Hindlimb muscle (tissue), 1 donor: Measurements from ENCODE around the gene HADHB. TPM values are rescaled to one million over a fixed set of nuclear protein-coding genes. Genes with fewer than 3 reads are reported as not detected.
"Not testable (repeated sequence)": the region's sequence is repeated elsewhere in the genome, so short reads cannot be mapped to it uniquely, and the experiment has no call there.

Experiments used
- DNase-seq: peaks from one replicate; pipeline ENCODE4 v3.0.0-alpha.2; 2013
- polyA plus RNA-seq: library from polyadenylated mRNA; unstranded; fragments of 120-200 nt; gene quantifications from one replicate; pipeline ENCODE4 v1.2.1, GENCODE V29; 2013; ENCODE audit not compliant: insufficient read length

The HADHB gene
- polyA plus RNA-seq, 1 donor = 99.1 TPM

DNA sequence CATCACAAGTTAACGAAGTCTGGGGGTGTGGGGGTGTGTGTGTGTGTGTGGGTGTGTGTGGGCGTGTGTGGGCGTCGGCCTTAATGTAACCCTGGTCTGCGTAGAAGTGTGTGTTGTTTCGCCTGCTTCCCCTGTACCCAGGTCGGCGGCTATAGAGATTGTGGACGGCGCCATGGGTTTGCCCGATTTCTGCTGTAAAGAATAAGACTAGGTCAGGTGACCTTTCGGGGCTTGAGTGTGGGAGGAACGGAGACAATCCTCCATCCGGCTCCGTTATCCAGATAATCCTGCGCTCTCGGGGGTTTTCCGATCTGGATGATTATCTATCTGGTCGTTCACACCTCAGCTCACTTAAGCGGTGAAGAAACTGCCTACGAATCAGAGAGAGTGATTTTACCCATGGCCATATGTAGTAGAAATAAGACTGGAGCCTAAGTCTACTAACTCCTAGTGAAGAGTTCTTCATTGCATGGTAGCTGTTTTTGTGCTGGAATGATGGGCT lies 543 bp downstream of the HADHB start:
- no peak for DNase-seq

GRCh38 chr2:26245810-26246209 lies 1.1 kb downstream of the HADHB start:
- no peak for DNase-seq

DNA sequence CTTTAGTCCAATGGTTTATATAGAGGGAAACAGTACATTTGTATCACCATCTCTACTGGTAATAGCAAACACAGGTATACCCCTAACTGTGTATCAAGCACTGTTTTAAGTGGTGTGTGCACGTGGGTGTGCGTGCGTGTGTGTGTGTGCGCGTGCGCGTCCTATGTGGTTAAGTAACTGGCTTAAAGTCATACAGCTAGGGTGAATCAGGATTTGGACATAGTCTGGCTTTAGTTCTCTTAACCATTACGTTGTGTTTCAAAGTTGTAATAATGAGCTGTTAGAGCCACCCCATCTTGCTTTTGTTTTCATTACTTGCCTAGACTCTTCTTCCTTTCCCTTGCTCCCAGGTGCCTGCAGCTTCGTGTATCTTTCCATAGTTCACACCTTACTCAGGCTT lies 2.1 kb downstream of the HADHB start:
- no peak for DNase-seq

GRCh38 chr2:26249625-26250024 lies 4.9 kb downstream of the HADHB start:
- DNase-seq = no peak

DNA sequence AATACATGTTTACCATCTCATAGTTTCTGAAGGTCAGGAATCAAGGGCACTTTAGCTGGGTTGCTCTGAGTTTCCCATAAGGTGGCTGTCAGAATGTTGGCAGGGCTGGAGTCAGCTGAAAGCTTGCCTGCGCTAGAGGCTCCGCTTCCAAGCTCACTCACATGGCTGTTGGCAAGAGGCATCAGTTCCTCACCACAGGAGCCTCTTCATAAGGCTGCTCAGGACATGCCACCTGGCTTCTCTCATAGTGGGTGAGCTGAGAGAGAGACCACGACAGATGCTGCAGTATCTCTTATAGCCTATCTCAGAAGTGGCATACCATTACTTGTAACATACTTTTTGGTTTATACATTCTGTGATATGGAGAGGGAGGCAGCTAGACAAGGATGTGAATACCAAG lies 7.2 kb downstream of the HADHB start:
- DNase-seq = peak; percentile 7

- no peak for DNase-seq
Observed at GRCh38 chr2:26255759-26256384, 11.1 kb downstream of the HADHB start.

GRCh38 chr2:26258836-26259235 lies 14.1 kb downstream of the HADHB start:
- not testable (repeated sequence) for DNase-seq

DNA sequence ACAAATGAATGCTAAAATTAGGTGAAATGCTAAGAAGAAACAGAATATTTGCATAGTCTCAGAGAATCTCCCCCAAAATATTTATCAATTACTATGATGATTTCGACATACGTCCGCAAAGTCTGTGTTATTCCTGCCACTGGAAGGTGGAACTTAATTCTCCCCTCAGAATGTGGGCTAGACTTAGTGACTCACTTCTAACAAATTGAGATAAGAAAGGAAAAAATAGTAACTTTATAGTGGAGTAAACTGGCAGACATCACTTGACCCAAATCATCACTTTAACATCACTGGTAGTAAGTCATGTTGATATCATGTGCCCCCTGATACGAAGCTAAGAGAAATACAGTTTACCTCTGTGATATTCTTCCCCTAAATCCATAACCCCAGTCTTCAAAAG lies 23.5 kb downstream of the HADHB start:
- DNase-seq = no peak

DNA sequence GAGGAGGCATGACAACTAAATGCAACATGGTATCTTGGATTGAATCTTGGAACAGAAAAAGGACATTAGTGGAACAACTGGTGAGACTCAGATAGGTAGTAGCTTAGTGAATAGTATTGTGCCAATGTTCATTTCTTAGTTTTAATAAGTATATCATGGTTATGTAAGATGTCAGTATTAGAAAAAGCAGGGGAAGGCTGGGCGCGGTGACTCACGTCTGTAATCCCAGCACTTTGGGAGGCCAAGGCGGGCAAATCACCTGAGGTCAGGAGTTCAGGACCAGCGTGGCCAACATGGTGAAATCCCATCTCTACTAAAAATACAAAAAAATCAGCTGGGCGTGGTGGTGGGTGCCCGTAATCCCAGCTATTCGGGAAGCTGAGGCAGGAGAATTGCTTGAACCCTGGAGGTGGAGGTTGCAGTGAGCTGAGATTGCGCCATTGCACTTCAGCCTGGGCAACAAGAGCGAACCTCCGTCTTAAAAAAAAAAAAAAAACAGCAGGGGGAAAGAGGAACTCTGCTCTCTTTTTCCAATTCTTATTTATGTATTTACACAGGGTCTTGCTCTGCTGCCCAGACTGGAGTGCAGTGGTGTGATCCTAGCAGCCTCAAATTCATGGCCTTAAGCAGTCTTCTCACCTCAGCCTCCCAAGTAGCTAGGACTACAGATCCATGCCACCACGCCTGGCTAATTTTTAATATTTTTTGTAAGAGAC lies 24.1 kb downstream of the HADHB start:
- DNase-seq = not testable (repeated sequence)

- no peak for DNase-seq
Observed at GRCh38 chr2:26269571-26270158, 24.9 kb downstream of the HADHB start.

GRCh38 chr2:26270373-26270772 lies 25.6 kb downstream of the HADHB start:
- no peak for DNase-seq

DNA sequence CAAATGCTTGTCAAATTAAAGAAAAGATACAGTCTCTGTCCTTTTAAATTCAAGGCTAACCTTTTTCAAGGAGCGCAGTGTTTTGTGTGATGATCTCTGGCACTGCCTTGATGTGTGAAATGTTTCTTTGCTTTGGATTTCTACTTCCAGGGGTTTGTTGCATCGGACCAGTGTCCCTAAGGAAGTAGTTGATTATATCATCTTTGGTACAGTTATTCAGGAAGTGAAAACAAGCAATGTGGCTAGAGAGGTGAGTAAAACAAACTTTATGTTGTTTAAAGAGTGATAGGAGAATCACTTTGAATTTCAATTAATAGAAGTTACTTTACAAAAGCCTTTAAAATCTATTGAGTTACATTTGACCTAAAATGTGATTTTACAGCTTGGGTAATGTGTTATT lies 28.8 kb downstream of the HADHB start:
- no peak for DNase-seq

DNA sequence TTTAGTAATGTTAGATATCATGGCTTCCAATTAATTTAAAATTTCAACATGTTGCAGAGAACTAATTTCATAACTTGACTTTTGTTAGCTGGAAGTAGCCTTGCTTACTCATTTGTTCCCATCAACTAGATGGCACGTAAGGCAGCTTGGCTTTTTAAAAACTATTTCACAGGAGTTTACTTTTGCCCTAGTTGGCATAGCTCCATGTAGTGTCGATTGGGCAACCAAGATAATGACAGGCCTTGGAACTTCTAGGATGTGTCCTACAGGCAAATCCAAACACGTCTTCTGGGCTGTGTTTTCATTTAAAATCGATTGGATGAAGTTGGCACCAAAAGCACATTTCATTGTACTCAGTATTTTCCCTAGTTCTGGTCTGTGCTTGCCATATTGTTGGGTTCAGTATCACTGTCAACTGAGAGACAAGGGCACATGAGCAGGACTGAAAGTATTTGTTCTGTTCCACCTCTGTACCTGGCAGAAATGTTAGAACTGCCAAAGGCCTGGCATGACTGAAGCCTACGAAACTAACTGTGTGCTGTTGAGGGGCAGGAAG lies 29.4 kb downstream of the HADHB start:
- DNase-seq = no peak

- no peak for DNase-seq
Observed at GRCh38 chr2:26276484-26277227, 31.9 kb downstream of the HADHB start.

DNA sequence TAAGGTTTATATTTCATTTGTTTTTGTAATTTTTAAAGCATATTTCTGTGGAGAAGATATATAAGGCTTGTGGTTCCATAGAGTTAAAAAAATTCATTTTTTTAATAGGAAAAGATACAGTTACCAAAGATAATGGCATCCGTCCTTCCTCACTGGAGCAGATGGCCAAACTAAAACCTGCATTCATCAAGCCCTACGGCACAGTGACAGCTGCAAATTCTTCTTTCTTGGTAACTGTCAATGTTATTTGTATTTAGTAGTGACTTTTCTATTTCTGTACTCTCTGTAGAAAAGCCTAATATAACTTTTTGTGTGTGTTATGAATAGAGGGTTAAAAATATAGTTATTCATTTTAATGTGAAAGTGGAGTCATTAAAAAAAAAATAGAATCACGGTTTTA lies 35.1 kb downstream of the HADHB start:
- DNase-seq = no peak

DNA sequence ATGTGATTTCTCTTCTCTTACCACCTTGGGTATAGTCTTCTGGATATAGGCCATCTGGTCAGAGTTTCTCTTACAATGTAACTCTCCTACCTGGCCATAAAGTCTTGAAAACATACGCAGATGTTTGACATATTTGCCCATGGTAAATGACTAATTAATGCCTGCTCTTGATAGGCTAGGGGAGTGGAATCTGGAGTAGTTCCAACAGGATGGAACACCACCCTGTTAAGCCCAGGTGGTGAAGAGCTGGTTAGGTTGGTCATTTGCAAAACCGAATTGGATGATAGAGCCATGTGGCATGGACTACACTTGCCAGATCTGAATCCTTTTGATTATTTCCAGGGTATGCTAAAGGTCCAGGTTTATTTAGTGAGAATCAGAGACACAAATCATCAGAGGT lies 36.5 kb downstream of the HADHB start:
- no peak for DNase-seq

GRCh38 chr2:26283606-26284005 lies 38.9 kb downstream of the HADHB start:
- DNase-seq = no peak

GRCh38 chr2:26284132-26284531 lies 39.4 kb downstream of the HADHB start:
- DNase-seq = no peak

DNA sequence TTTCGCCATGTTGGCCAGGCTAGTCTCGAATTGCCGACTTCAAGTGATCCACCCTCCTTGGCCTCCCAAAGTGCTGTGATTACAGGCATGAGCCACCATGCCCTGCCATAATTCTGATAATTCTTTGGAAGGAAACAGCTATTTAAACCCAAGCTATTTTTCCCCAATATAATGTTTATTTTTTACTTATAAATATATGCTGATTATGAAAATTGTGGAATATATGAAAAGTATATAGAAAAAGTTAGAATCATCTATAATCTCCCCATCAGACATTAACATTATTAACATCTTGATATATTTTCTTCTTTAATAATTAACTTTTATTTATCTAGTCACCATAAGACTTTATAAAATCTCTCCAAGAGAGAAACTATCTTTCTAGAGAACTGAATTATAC lies 41.2 kb downstream of the HADHB start:
- no peak for DNase-seq

- DNase-seq = no peak
Observed at GRCh38 chr2:26290001-26290400, 45.3 kb downstream of the HADHB start.

- DNase-seq = no peak
Observed at GRCh38 chr2:26292646-26293045, 47.9 kb downstream of the HADHB start.

DNA sequence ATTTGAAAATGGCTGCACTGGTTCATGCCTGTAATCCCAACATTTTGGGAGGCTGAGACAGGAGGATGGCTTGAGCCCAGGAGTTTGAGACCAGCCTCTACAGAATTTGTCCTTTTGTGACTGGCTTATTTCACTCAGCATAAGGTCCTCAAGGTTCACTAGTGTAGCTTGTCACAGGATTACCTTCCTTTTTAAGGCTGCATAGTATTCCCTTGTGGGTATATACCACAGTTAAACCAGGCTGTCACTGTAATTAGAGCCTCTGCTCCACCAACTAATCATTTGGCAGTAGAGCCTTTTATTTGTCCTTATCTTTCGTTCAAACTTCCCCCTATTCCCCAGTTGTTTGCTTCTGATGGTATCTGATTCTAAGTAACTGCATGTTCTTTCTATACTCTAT lies 50.8 kb downstream of the HADHB start:
- no peak for DNase-seq

- DNase-seq = no peak
Observed at GRCh38 chr2:26297061-26297460, 52.3 kb downstream of the HADHB start.
